H1 (cell line): Measurements from ENCODE around the gene KCNAB2. TPM values are rescaled to one million over a fixed set of nuclear protein-coding genes. Genes with fewer than 3 reads are reported as not detected.

Source experiments
- CTCF ChIA-PET: fragments of 300-600 bp; sonication (Branson Sonifier 250); formaldehyde crosslinking; loops from one replicate; lab custom pipeline; 2021; ENCODE audit not compliant: partially characterized antibody; lab: Charles Lee
- POLR2A ChIA-PET: fragments of 300-600 bp; sonication (Branson Sonifier 250); formaldehyde crosslinking; loops from one replicate; lab custom pipeline; 2021; ENCODE audit warnings: inconsistent platforms; ENCODE audit not compliant: partially characterized antibody; lab: Charles Lee
- DNase-seq, 2 experiments: peaks; one replicate each; pipeline versions ENCODE4 v3.0.0 to v3.0.0-alpha.2; 2010 to 2022; ENCODE audit warnings: low spot score in 2 of 2, low read depth in 1 of 2, mixed read lengths in 1 of 2
- FAIRE-seq: peaks from 2 replicates; lab custom pipeline; 2011; peaks lifted over from hg19 to GRCh38; lab: Jason Lieb, UNC
- H2AFZ ChIP-seq: 2 replicates; pipeline ENCODE4 v1.8.1; 2012; ENCODE audit warnings: low read length, inconsistent platforms
- H2AK5ac ChIP-seq: 2 replicates; pipeline ENCODE4 v1.6.1; 2013; ENCODE audit warnings: low read depth, low read length
- H2BK120ac ChIP-seq: replicated peaks from 2 replicates; pipeline ENCODE3; 2013; ENCODE audit warnings: low read depth, low read length, inconsistent platforms
- H2BK12ac ChIP-seq: 2 replicates; pipeline ENCODE4 v1.6.1; 2013; ENCODE audit warnings: low read depth, low read length
- H2BK15ac ChIP-seq: 2 replicates; pipeline ENCODE4 v1.6.1; 2013; ENCODE audit warnings: low read length
- H2BK20ac ChIP-seq: 2 replicates; pipeline ENCODE4 v1.6.1; 2013; ENCODE audit warnings: low read length
- H2BK5ac ChIP-seq: 2 replicates; pipeline ENCODE4 v1.6.1; 2013; ENCODE audit warnings: low read depth, low read length
- H3K14ac ChIP-seq: 2 replicates; pipeline ENCODE4 v1.6.1; 2013; ENCODE audit warnings: inconsistent platforms; ENCODE audit not compliant: insufficient read length
- H3K18ac ChIP-seq: 2 replicates; pipeline ENCODE4 v1.6.1; 2013; ENCODE audit warnings: low read length; ENCODE audit errors: extremely low read depth
- H3K23ac ChIP-seq: 2 replicates; pipeline ENCODE4 v1.6.1; 2013; ENCODE audit warnings: inconsistent platforms; ENCODE audit not compliant: insufficient read length
- H3K23me2 ChIP-seq: 2 replicates; pipeline ENCODE4 v1.6.1; 2013; ENCODE audit warnings: low read depth, low read length
- H3K27ac ChIP-seq: 2 replicates; pipeline ENCODE4 v1.6.1; 2011; ENCODE audit warnings: low read depth, low read length, inconsistent platforms
- H3K27me3 ChIP-seq, 4 experiments: replicated peaks in 1 of 4; 1 replicate in 1 of 4; 2 replicates in 3 of 4; pipeline versions ENCODE4 v1.6.1 to v1.8.1; 2011 to 2013; ENCODE audit warnings: low read length in 3 of 4, mild to moderate bottlenecking in 3 of 4, inconsistent platforms in 2 of 4, mixed read lengths in 2 of 4, moderate library complexity in 1 of 4; ENCODE audit not compliant: control insufficient read depth in 3 of 4, insufficient read depth in 3 of 4; ENCODE audit errors: extremely low read depth in 1 of 4
- H3K36me3 ChIP-seq, 4 experiments: 2 replicates each; pipeline versions ENCODE4 v1.6.1 to v1.8.1; 2011 to 2013; ENCODE audit warnings: mild to moderate bottlenecking in 4 of 4, low read length in 3 of 4, moderate library complexity in 2 of 4, control low read depth in 1 of 4, inconsistent platforms in 1 of 4; ENCODE audit not compliant: insufficient read depth in 4 of 4, control insufficient read depth in 2 of 4
- H3K4ac ChIP-seq: replicated peaks from 2 replicates; pipeline ENCODE3; 2013; ENCODE audit warnings: low read length, low read depth, mixed read lengths, inconsistent platforms; ENCODE audit not compliant: insufficient read length
- H3K4me1 ChIP-seq, 4 experiments: replicated peaks in 1 of 4; 1 replicate in 1 of 4; 2 replicates in 3 of 4; pipeline versions ENCODE4 v1.6.1 to v1.8.1; 2011 to 2013; ENCODE audit warnings: low read length in 3 of 4, inconsistent platforms in 2 of 4, mixed read lengths in 1 of 4; ENCODE audit not compliant: insufficient read depth in 4 of 4, control insufficient read depth in 3 of 4
- H3K4me2 ChIP-seq, 2 experiments: 2 replicates each; pipeline versions ENCODE4 v1.6.1 to v1.8.1; 2011 to 2013; ENCODE audit warnings: low read depth in 2 of 2, low read length in 2 of 2, control low read depth in 1 of 2, inconsistent platforms in 1 of 2, mild to moderate bottlenecking in 1 of 2; ENCODE audit not compliant: insufficient read depth in 1 of 2
- H3K4me3 ChIP-seq, 4 experiments: fragments of 200-600, 300-600 bp in 1 of 4; sonication (generic), shearing (Covaris generic), sonication (Bioruptor Twin) in 1 of 4; 2 replicates each; pipeline versions ENCODE4 v1.5.1 to v1.8.1; 2011 to 2016; ENCODE audit warnings: low read length in 4 of 4, low read depth in 3 of 4, control low read depth in 2 of 4, inconsistent platforms in 2 of 4, mild to moderate bottlenecking in 2 of 4, mixed read lengths in 1 of 4, moderate library complexity in 1 of 4; ENCODE audit not compliant: insufficient read depth in 2 of 4; ENCODE audit errors: extremely low read depth in 1 of 4
- H3K56ac ChIP-seq: replicated peaks from 2 replicates; pipeline ENCODE3; 2013; ENCODE audit warnings: low read depth, mild to moderate bottlenecking, mixed read lengths, low read length, inconsistent platforms; ENCODE audit not compliant: insufficient read length
- H3K79me1 ChIP-seq: 2 replicates; pipeline ENCODE4 v1.6.1; 2013; ENCODE audit warnings: low read depth, low read length, control low read depth
- H3K79me2 ChIP-seq, 2 experiments: 2 replicates each; pipeline versions ENCODE4 v1.6.1 to v1.8.1; 2012 to 2013; ENCODE audit warnings: low read length in 2 of 2, mild to moderate bottlenecking in 2 of 2, inconsistent platforms in 1 of 2; ENCODE audit not compliant: insufficient read depth in 2 of 2, control insufficient read depth in 1 of 2
- H3K9ac ChIP-seq, 4 experiments: replicated peaks in 1 of 4; 1 replicate in 1 of 4; 2 replicates in 3 of 4; pipeline versions ENCODE4 v1.6.1 to v1.8.1; 2011 to 2013; ENCODE audit warnings: low read depth in 3 of 4, low read length in 3 of 4, control low read depth in 2 of 4, mild to moderate bottlenecking in 2 of 4, moderate library complexity in 2 of 4, inconsistent platforms in 1 of 4; ENCODE audit errors: extremely low read depth in 1 of 4
- H3K9me3 ChIP-seq, 2 experiments: 2 replicates each; pipeline versions ENCODE4 v1.6.1 to v1.8.1; 2012 to 2013; ENCODE audit warnings: mild to moderate bottlenecking in 2 of 2, moderate library complexity in 2 of 2, control low read depth in 1 of 2, inconsistent platforms in 1 of 2, low read depth in 1 of 2, low read length in 1 of 2, mixed read lengths in 1 of 2; ENCODE audit not compliant: insufficient read depth in 2 of 2
- H4K20me1 ChIP-seq, 2 experiments: replicated peaks in 1 of 2; 2 replicates each; pipeline versions ENCODE3 to v1.8.1; 2011 to 2013; ENCODE audit warnings: inconsistent platforms in 2 of 2, low read length in 2 of 2, mild to moderate bottlenecking in 1 of 2; ENCODE audit not compliant: insufficient read depth in 2 of 2, control insufficient read depth in 1 of 2
- H4K5ac ChIP-seq: 2 replicates; pipeline ENCODE4 v1.6.1; 2013; ENCODE audit warnings: low read length, low read depth, mixed read lengths, inconsistent platforms; ENCODE audit not compliant: insufficient read length
- H4K8ac ChIP-seq: 2 replicates; pipeline ENCODE4 v1.8.0; 2013; ENCODE audit warnings: mild to moderate bottlenecking, moderate library complexity, low read length, inconsistent platforms; ENCODE audit not compliant: insufficient read depth; ENCODE audit errors: extremely low read depth
- H4K91ac ChIP-seq: replicated peaks from 2 replicates; pipeline ENCODE3; 2013; ENCODE audit warnings: low read length, mixed read lengths, inconsistent platforms; ENCODE audit not compliant: insufficient read length
- ASH2L ChIP-seq: fragments of 200-600, 300-600 bp; sonication (generic); IDR thresholded peaks from one replicate; pipeline ENCODE4 v1.7.1; 2017; ENCODE audit warnings: low read length
- CEBPB ChIP-seq: IDR thresholded peaks from 2 replicates; pipeline ENCODE4 v1.6.1; 2012; ENCODE audit warnings: low read depth, low read length
- CREB1 ChIP-seq: IDR thresholded peaks from 2 replicates; pipeline ENCODE4 v1.6.1; 2012; ENCODE audit warnings: inconsistent platforms
- EP300 ChIP-seq, 2 experiments: IDR thresholded peaks; 1 replicate in 1 of 2; 2 replicates in 1 of 2; pipeline ENCODE4 v1.6.1; 2011 to 2012; ENCODE audit warnings: low read depth in 2 of 2, low read length in 2 of 2, mild to moderate bottlenecking in 2 of 2, borderline replicate concordance in 1 of 2, inconsistent platforms in 1 of 2, moderate library complexity in 1 of 2
- GABPA ChIP-seq: IDR thresholded peaks from 2 replicates; pipeline ENCODE4 v1.6.1; 2011; ENCODE audit warnings: mild to moderate bottlenecking, low read length, moderate library complexity, borderline replicate concordance; ENCODE audit not compliant: insufficient read depth
- NRF1 ChIP-seq: IDR thresholded peaks from 2 replicates; pipeline ENCODE4 v1.6.1; 2011; ENCODE audit warnings: mild to moderate bottlenecking, low read depth, low read length, improper control_type of control experiment
- POU5F1 ChIP-seq: IDR thresholded peaks from 2 replicates; pipeline ENCODE4 v1.6.1; 2011; ENCODE audit warnings: low read depth, mild to moderate bottlenecking, low read length, moderate library complexity
- RFX5 ChIP-seq: IDR thresholded peaks from 2 replicates; pipeline ENCODE4 v1.6.1; 2011; ENCODE audit warnings: low read depth, low read length, improper control_type of control experiment, borderline replicate concordance
- SIN3A ChIP-seq, 2 experiments: IDR thresholded peaks in 1 of 2; conservative IDR thresholded peaks in 1 of 2; 2 replicates each; pipeline ENCODE4 v1.6.1; 2011 to 2012; ENCODE audit warnings: low read length in 2 of 2, improper control_type of control experiment in 1 of 2, low read depth in 1 of 2, mild to moderate bottlenecking in 1 of 2
- SP4 ChIP-seq: IDR thresholded peaks from 2 replicates; pipeline ENCODE4 v1.6.1; 2012; ENCODE audit warnings: low read length, inconsistent platforms
- TCF12 ChIP-seq: IDR thresholded peaks from 2 replicates; pipeline ENCODE4 v1.6.1; 2011; ENCODE audit warnings: low read depth, mild to moderate bottlenecking, low read length
- WGBS, 2 experiments: shearing (Covaris generic) in 1 of 2; methylation state at CpG; one replicate each; pipeline versions ENCODE4 v1.1.6 to v1.1.7; 2013 to 2015; ENCODE audit warnings: low lambda C conversion rate in 2 of 2, mixed read lengths in 2 of 2, inconsistent platforms in 1 of 2, low coverage in 1 of 2, missing lambda C conversion rate in 1 of 2; ENCODE audit not compliant: insufficient replicate concordance in 2 of 2, insufficient coverage in 1 of 2, insufficient read length in 1 of 2; ENCODE audit errors: extremely low coverage in 1 of 2, missing lambda C conversion rate in 1 of 2; 5-methylcytosine and 5-hydroxymethylcytosine counted together
- polyA plus RNA-seq, 7 experiments: library from polyadenylated mRNA; depleted of rRNA in 3 of 7; stranded (reverse) in 5 of 7; unstranded in 2 of 7; fragments of >200 nt in 5 of 7; fragments of 200-250 nt in 2 of 7; gene quantifications; 1 replicate in 5 of 7; 2 replicates in 1 of 7; 4 replicates in 1 of 7; pipeline versions ENCODE4 v1.2.1 to v1.2.3, GENCODE V29; 2011 to 2013; ENCODE audit warnings: missing spikeins in 2 of 7, mixed read lengths in 2 of 7
- total RNA-seq: library from RNA; stranded (reverse); fragmentation: NEBNext Ultra II Directional; extraction: Animal tissue kit (Norgen Biotek cat#: 25700); gene quantifications from 2 replicates; pipeline ENCODE4 v1.2.1, GENCODE V29; 2021
- TF ChIP-seq, protein P1 (sequence below): IDR thresholded peaks from 2 replicates; pipeline ENCODE4 v1.6.1; 2011; ENCODE audit warnings: low read length, improper control_type of control experiment

KCNAB2 gene
- total and polyA plus RNA-seq, 2 of the 8 experiments (the other 6 are each of a cell fraction or from before 2014, with no cell fraction given), result 4.5 to 7.0 TPM

DNA sequence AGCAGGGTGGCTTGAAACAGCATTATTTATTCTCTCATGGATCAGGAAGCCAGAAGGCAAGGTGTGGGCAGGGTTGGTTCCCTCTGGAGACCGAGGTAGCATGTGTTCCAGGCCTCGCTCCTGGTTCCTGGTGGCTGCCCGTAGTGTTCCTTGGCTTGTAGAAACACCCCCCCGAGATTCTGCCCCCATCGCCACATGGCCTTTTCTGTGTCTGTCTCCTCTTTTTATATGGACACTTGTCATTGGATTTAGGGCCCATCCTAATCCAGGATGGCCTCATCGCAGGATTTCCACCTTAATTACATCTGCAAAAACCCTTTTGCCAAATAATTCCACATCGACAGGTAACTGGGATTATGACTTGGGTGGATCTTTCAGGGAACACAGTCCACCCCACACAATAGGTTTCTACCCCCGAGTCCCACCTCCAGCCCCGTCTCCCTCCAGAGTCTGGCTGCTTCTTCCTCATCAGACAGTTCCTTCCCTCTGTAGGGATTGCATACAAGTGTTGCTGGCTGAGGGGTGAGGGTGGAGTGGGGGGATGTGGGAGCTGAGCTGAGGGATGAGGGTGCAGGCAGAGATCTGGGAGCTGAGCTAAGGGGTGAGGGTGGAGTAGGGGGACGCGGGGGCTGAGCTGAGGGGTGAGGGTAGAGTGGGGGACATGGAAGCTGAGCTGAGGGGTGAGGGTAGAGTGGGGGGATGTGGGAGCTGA, 41.1 kb upstream of the KCNAB2 start:
- FAIRE-seq, result no peak
- DNase-seq, result no peak
- no peak overlapping the region for H2AFZ ChIP-seq
- H3K18ac ChIP-seq, result no peak overlapping the region
- 78% methylated on average over 10 of the region's 11 CpGs; no CpG with 5 or more reads in 1 of the 2 experiments for WGBS, 2 experiments
- ChIA-PET POLR2A (no interaction called here), CTCF (no interaction called here)
- no peaks in the 10 kb centered on the region for H3K27me3 ChIP-seq
- H3K4me2 ChIP-seq, result no peak overlapping the region
- no peak overlapping the region for H2BK5ac ChIP-seq
- no peak overlapping the region for H2BK15ac ChIP-seq
- H2AK5ac ChIP-seq, result no peak overlapping the region
- H4K91ac ChIP-seq, result no peak overlapping the region
- no peak overlapping the region for H2BK12ac ChIP-seq
- H3K23me2 ChIP-seq, result no peaks in the 10 kb centered on the region
- no peaks in the 10 kb centered on the region for H4K20me1 ChIP-seq
- H3K4ac ChIP-seq, result no peak overlapping the region
- no peak overlapping the region for H3K27ac ChIP-seq
- H3K79me1 ChIP-seq, result no peaks in the 10 kb centered on the region
- H3K79me2 ChIP-seq, result no peaks in the 10 kb centered on the region
- no peak overlapping the region for H3K56ac ChIP-seq
- H3K9ac ChIP-seq, result no peak overlapping the region
- H3K4me3 ChIP-seq, result no peak overlapping the region
- no peak overlapping the region for H3K23ac ChIP-seq
- no peak overlapping the region for H3K14ac ChIP-seq
- H4K5ac ChIP-seq, result no peak overlapping the region
- H3K4me1 ChIP-seq, result peaks cover 0 to 6% (median 4%) of the 10 kb centered on the region in 4 experiments; a peak in 4 of 7 replicates
- no peak overlapping the region; the same call in 1 of the 2 replicates for H4K8ac ChIP-seq
- peak overlapping the region; percentile 15 for H2BK120ac ChIP-seq
- no peak overlapping the region for H2BK20ac ChIP-seq
- H3K36me3 ChIP-seq, result no peaks in the 10 kb centered on the region
- no peaks in the 10 kb centered on the region for H3K9me3 ChIP-seq
- TF ChIP-seq SIN3A (conservative IDR thresholded peaks at IDR 0.05 in 1 of 2, IDR thresholded peaks at IDR 0.05 in 1 of 2; ENCODE audit: low read depth in 1 of 2, low read length in 2 of 2), result no peak
- TF ChIP-seq GABPA, result no peak
- no peak for TF ChIP-seq SP4
- TF ChIP-seq ASH2L, result no peak
- TF ChIP-seq CREB1, result no peak
- TF ChIP-seq POU5F1, result no peak
- no peak for TF ChIP-seq EP300 (IDR thresholded peaks at IDR 0.05; ENCODE audit: borderline replicate concordance in 1 of 2, low read depth in 2 of 2, low read length in 2 of 2)
- TF ChIP-seq RFX5, result no peak
- TF ChIP-seq TCF12, result no peak
- TF ChIP-seq NRF1, result no peak
- TF ChIP-seq, protein P1, sequence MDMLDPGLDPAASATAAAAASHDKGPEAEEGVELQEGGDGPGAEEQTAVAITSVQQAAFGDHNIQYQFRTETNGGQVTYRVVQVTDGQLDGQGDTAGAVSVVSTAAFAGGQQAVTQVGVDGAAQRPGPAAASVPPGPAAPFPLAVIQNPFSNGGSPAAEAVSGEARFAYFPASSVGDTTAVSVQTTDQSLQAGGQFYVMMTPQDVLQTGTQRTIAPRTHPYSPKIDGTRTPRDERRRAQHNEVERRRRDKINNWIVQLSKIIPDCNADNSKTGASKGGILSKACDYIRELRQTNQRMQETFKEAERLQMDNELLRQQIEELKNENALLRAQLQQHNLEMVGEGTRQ, result no peak
- TF ChIP-seq CEBPB, result no peak
